ENCODE data around the gene SLC26A2.

The SLC26A2 gene

DNA sequence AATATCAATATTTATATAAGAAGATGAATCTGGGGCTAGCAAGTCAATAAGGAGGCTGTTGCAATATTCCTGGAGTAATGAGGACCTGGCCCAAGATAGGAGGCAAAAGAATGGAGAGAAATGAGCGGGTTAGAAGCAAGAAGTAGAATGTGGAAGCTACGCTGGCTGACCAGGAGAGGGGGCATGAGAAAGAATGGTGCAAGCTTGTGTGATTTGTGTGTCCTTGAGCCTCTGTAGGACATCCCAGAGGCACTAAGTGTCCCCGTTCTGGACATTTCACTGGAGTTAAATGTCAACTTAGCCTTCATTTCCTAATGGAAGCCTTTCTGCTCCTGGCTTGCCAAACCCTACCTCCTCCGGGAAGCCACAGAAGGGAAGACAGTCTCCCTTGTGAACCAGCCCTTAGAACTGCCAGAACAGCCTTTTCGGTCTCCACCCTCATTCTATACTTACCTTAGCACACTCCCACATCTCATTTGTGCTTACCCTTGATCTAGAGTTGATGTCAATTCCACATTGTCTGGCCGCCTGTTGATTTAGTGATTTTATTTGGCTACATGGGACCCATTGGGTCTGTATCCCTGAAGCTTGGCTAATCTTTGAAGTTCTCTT is 9.3 kb upstream of the SLC26A2 start:
- TF ChIP-seq, protein P1, sequence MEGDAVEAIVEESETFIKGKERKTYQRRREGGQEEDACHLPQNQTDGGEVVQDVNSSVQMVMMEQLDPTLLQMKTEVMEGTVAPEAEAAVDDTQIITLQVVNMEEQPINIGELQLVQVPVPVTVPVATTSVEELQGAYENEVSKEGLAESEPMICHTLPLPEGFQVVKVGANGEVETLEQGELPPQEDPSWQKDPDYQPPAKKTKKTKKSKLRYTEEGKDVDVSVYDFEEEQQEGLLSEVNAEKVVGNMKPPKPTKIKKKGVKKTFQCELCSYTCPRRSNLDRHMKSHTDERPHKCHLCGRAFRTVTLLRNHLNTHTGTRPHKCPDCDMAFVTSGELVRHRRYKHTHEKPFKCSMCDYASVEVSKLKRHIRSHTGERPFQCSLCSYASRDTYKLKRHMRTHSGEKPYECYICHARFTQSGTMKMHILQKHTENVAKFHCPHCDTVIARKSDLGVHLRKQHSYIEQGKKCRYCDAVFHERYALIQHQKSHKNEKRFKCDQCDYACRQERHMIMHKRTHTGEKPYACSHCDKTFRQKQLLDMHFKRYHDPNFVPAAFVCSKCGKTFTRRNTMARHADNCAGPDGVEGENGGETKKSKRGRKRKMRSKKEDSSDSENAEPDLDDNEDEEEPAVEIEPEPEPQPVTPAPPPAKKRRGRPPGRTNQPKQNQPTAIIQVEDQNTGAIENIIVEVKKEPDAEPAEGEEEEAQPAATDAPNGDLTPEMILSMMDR (IDR thresholded peaks at IDR 0.05; ENCODE audit: extremely low read depth, insufficient read depth, missing control alignments) = no peak
- DNase-seq (ENCODE audit: low spot score) = no peak
- in situ Hi-C loops (cut with MboI; ENCODE audit: low pct_unique_long_range_greater_than_20kb, low sequenced_read_pairs, unreplicated experiment) = no loop called here

DNA sequence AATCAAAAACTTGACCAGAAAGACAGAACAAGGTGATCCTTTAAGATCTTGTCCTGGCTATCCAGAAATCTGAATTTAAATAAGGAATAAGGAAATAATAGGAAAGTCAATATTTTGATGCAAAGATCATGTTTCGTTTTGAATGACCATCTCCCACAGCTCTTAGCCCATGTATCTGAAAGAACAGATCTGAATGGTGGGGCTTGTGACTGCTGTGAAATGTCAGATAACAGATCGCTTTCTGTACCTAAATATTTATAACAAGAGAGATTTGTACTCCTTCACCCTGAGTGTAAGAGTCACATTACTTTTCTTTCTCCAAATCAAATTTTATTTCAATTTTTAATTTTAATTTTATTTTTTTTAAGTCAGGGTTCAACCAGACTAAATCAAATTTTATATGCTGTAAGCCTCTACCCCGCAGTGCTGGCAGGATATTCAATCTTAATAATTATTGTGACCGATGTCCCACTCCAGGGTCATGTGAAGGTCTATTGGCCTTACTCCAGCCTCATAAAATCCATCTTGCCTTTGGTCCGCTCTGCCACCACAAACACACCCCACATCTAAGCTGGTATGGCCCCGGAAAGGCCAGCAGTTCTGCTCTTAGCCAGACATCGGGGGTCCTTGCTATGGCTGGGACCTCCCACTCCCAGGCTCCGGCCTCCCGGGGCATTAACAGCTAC is 7.0 kb upstream of the SLC26A2 start:
- no peak for DNase-seq (ENCODE audit: low spot score)
- in situ Hi-C loops (cut with MboI; ENCODE audit: low pct_unique_long_range_greater_than_20kb, low sequenced_read_pairs, unreplicated experiment) = no loop called here
- TF ChIP-seq, protein P1 (IDR thresholded peaks at IDR 0.05; ENCODE audit: extremely low read depth, insufficient read depth, missing control alignments) = no peak

DNA sequence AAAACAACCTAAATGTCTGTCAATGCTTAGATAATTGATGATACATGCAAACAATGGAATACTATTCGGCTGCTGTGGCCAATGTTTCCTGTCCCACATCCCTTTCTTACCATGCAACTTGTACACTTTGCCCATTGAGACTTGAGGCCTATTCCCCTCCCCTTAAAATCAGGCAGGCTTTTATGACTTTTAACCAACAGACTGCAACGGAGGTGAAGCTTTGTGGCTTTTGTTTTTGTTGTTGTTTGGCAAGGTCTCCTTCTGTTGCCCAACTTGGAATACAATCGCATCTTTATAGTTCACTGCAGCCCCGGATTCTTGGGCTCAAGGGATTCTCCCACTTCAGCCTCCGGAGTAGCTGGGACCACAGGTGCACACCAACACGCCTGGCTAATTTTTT is 5.8 kb upstream of the SLC26A2 start:
- TF ChIP-seq, protein P1 (IDR thresholded peaks at IDR 0.05; ENCODE audit: extremely low read depth, insufficient read depth, missing control alignments) = no peak
- no peak for DNase-seq (ENCODE audit: low spot score)
- in situ Hi-C loops (cut with MboI; ENCODE audit: low pct_unique_long_range_greater_than_20kb, low sequenced_read_pairs, unreplicated experiment) = no loop called here

DNA sequence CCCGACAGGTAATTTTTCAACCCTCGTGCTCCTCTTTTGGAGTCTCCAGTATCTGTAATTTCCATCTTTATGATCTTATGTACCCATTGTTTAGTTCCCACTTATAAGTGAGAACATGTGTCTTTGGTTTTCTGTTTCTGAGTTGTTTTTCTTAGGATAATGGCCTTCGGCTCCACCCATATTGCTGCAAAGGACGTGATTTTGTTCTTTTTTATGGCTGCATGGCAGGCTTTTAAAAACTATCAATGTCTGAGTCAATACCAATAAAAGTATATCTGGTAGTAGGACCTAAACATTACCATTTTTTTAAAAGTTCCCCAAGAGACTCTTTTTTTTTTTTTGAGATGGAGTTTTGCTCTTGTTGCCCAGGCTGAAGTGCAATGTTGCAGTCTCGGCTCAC is 3.9 kb upstream of the SLC26A2 start:
- in situ Hi-C loops (cut with MboI; ENCODE audit: low pct_unique_long_range_greater_than_20kb, low sequenced_read_pairs, unreplicated experiment) = no loop called here
- TF ChIP-seq, protein P1 (IDR thresholded peaks at IDR 0.05; ENCODE audit: extremely low read depth, insufficient read depth, missing control alignments) = no peak
- DNase-seq (ENCODE audit: low spot score) = no peak

DNA sequence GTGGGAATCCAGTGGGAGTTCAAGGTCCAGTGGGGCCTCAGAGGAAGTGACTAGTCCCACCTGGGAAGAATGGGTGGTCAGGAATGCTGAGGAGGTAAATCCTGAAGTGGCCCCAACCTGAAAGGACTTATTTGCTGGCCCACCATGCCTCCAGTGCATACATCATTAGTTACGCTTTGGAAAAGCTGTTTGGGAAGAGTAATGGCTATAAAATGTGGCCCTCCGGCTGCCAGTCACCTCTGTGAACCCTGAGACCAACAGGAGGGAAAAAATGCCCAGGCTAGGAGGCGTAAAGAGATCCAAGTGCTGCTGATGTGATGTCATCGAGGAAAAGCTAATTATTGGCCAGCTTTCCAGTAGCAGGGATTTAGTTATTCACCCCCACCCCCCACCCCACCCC is 2.7 kb upstream of the SLC26A2 start:
- no peak for DNase-seq (ENCODE audit: low spot score)
- TF ChIP-seq, protein P1 (IDR thresholded peaks at IDR 0.05; ENCODE audit: extremely low read depth, insufficient read depth, missing control alignments) = no peak
- in situ Hi-C loops (cut with MboI; ENCODE audit: low pct_unique_long_range_greater_than_20kb, low sequenced_read_pairs, unreplicated experiment) = no loop called here

DNA sequence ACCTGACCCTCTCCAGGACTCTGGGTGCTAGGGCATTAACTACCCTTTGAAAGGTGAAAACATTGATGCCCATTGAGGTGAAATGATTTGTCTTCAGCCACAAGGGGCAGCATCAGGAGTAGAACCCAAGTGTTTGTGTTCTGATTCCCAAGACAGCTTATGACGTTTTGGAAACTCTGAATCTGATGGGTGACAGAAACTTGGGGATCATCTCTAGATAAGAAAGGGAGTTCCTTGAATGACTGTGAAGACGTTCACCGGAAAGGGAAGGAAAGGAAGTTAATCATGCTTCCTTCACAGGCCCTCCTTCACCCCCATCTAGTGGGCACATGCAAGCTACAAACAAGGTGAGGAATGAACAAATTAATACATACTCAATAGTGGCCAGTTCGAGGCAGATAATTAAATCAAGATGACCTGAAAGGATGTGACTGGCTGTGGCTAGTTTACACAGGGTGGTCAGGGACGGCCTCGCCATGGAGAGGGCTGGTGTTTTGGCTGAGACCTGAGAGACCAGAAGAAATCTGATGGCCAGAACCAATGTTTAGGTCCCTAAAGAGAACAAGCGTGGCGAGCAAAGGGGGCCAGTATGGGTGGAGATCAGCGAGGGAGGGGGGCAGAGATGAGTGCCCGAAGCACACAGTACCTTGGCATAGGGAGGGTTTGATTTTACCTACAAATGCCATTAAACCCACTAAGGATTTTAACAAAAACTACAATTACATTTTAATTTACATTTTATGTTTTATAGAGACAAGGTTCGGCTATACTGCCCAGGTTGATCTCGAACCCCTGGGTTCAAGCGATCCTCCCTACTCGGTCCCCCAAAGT is 937 bp upstream of the SLC26A2 start:
- in situ Hi-C loops (cut with MboI; ENCODE audit: low pct_unique_long_range_greater_than_20kb, low sequenced_read_pairs, unreplicated experiment) = no loop called here
- TF ChIP-seq, protein P1 (IDR thresholded peaks at IDR 0.05; ENCODE audit: extremely low read depth, insufficient read depth, missing control alignments) = peak; percentile 49
- peak; percentile 68 for DNase-seq (ENCODE audit: low spot score)

All from GM13977 (cell line).